Spinal cord (tissue), 10 donors: ENCODE results near the gene PRKAR2B. TPM values are rescaled to one million over a fixed set of nuclear protein-coding genes. Genes with fewer than 3 reads are reported as not detected.
"Not testable (repeated sequence)": the region's sequence is repeated elsewhere in the genome, so short reads cannot be mapped to it uniquely, and the experiment has no call there.

Source experiments
- DNase-seq, 6 donors: peaks; one replicate each; pipeline versions ENCODE4 v3.0.0 to v3.0.0-alpha.2; 2013 to 2015; ENCODE audit warnings: low spot score in 6 of 6, low read depth in 4 of 6
- H3K27ac ChIP-seq: one replicate; pipeline ENCODE4 v1.5.1; 2013; ENCODE audit warnings: low read depth, low read length, control low read depth
- H3K27me3 ChIP-seq: one replicate; pipeline ENCODE4 v1.6.1; 2013; ENCODE audit warnings: low read length; ENCODE audit not compliant: control insufficient read depth, insufficient read depth
- H3K36me3 ChIP-seq: one replicate; pipeline ENCODE4 v1.6.1; 2013; ENCODE audit warnings: low read length; ENCODE audit not compliant: control insufficient read depth, insufficient read depth
- H3K4me1 ChIP-seq: one replicate; pipeline ENCODE4 v1.6.1; 2013; ENCODE audit warnings: low read length; ENCODE audit not compliant: control insufficient read depth, insufficient read depth
- H3K4me3 ChIP-seq: one replicate; pipeline ENCODE4 v1.5.1; 2013; ENCODE audit warnings: low read depth, low read length, control low read depth
- H3K9me3 ChIP-seq: one replicate; pipeline ENCODE4 v1.6.1; 2013; ENCODE audit warnings: low read length; ENCODE audit not compliant: control insufficient read depth, insufficient read depth
- WGBS: methylation state at CpG from one replicate; pipeline ENCODE4 v1.1.5; 2013; ENCODE audit warnings: missing lambda C conversion rate; ENCODE audit not compliant: insufficient coverage; 5-methylcytosine and 5-hydroxymethylcytosine counted together
- polyA plus RNA-seq, 2 donors: library from polyadenylated mRNA; unstranded; fragments of 120-200 nt; gene quantifications; one replicate each; pipeline ENCODE4 v1.2.1, GENCODE V29; 2013; ENCODE audit not compliant: insufficient read length in 2 of 2
- total RNA-seq, 2 donors: library from RNA; depleted of rRNA in 1 of 2; stranded (reverse); fragments of 120-200 nt in 1 of 2; fragments of >200 nt in 1 of 2; gene quantifications; one replicate each; pipeline versions ENCODE4 v1.2.3 to v1.2.4, GENCODE V29; 2013 to 2014
- donor health status: healthy.

Gene PRKAR2B
- total and polyA plus RNA-seq, 4 donors: 22.2 to 96.0 (median 70.9) TPM

DNA sequence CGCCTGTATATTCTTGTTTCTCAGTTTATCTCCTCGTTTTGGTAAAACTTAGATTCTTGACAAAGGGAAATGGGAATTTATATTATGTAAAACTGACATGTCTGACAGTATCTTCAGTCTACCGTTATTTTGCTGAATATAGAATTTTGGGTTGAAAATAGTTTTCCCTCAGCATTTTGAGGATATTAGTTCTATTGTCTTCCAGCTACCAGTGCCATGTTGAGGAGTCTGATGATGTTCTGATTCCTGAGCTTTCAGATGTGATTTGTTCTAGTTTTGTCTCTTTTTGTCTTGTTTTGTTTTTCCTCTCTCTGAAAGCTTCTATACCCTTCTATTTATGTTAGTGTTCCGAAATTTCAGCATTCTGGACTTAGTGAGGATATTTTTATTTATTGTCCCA lies 8.0 kb upstream of the PRKAR2B start:
- H3K27ac ChIP-seq: no peak overlapping the region
- H3K27me3 ChIP-seq: no peaks in the 10 kb centered on the region
- H3K4me1 ChIP-seq: no peaks in the 10 kb centered on the region
- DNase-seq: no peak
- H3K9me3 ChIP-seq: no peaks in the 10 kb centered on the region
- H3K4me3 ChIP-seq: no peak overlapping the region
- no peaks in the 10 kb centered on the region for H3K36me3 ChIP-seq
- 90% methylated on average over 2 of the region's 4 CpGs for WGBS

DNA sequence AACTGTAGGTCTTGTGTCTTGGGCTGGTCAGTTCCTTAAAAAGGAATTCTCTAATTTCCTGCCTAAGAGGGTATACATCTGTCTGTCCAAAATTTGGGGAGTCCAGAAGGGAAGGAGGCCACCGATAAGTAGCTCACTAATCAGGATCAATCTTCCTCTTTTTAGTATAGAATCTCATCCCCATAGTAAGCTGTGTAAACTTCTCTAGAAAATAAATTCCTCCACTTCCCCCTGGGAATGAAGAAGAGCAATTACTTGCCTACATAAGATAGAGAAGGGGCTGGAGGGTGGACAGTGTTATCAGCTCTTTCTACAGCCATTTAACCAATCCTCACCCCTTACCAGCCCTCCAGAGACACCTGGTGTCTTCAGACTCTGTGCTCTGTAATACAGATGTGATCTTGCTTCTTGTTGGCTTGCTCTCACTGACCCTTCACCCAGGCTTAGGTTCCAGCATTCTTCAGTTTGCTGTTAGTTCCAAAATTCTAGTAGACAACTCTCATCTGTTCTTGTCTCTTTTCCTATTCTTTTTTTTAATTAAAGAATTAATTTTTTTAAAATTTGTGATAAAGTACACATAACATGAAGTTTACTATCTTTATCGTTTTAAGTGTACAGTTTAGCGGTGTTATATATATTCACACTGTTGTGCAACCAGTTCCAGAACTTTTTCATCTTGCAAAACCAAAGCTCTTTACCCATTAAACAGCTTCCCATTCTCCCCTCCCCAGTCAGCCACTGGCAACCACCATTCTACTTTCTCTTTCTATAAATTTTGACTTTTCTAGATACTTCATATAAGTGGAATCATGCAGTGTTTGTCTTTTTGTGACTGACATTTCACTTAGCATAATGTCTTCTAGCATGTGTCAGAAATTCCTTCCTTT lies 6.5 kb upstream of the PRKAR2B start:
- Histone ChIP-seq H3K27me3 (no peaks in the 10 kb centered on the region), H3K9me3 (no peaks in the 10 kb centered on the region), H3K4me3 (no peak overlapping the region), H3K36me3 (no peaks in the 10 kb centered on the region), H3K27ac (no peak overlapping the region), H3K4me1 (no peaks in the 10 kb centered on the region)
- DNase-seq: no peak
- no CpG with 5 or more reads among the region's 3 CpGs for WGBS

GRCh38 chr7:107039199-107039900 lies 5.2 kb upstream of the PRKAR2B start:
- no peak overlapping the region for H3K4me3 ChIP-seq
- H3K36me3 ChIP-seq: no peaks in the 10 kb centered on the region
- H3K9me3 ChIP-seq: no peaks in the 10 kb centered on the region
- no peaks in the 10 kb centered on the region for H3K4me1 ChIP-seq
- H3K27ac ChIP-seq: no peak overlapping the region
- no peaks in the 10 kb centered on the region for H3K27me3 ChIP-seq
- 100% methylated on average over 2 of the region's 2 CpGs for WGBS
- no peak for DNase-seq

DNA sequence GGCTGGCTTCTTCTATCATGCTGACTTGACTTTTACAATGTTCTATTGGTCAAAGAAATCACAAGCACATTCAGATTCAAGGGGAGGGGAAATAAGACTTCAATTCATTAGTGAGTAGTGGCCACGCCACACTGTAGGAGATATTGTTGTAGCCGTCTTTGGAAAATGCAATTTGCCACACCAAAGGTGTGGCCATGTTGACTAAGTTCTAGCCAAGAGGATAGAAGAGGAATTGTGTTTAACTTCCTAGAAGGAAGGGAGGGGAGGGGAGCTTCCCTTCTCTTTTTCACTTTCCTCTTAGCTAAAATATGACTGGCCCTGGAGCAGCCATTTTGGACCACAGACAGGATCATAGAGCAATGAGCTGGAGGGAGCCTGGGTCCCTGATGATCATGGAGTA lies 3.4 kb upstream of the PRKAR2B start:
- H3K4me1 ChIP-seq: no peaks in the 10 kb centered on the region
- H3K27me3 ChIP-seq: no peaks in the 10 kb centered on the region
- H3K36me3 ChIP-seq: no peaks in the 10 kb centered on the region
- no peak overlapping the region for H3K4me3 ChIP-seq
- no peak for DNase-seq
- no CpG with 5 or more reads among the region's 2 CpGs for WGBS
- H3K9me3 ChIP-seq: no peaks in the 10 kb centered on the region
- H3K27ac ChIP-seq: no peak overlapping the region

DNA sequence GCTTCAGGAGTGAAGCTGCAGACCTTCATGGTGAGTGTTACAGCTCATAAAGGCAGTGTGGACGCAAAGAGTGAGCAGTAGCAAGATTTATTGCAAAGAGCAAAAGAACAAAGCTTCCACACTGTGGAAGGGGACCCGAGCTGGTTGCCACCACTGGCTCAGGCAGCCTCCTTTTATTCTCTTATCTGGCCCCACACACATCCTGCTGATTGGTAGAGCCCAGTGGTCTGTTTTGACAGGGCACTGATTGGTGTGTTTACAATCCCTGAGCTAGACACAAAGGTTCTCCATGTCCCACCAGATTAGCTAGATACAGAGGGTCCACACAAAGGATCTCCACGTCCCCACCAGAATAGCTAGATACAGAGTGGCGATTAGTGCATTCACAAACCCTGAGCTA lies 2.7 kb upstream of the PRKAR2B start:
- not testable (repeated sequence) for DNase-seq, H3K9me3 ChIP-seq, H3K27me3 ChIP-seq, H3K4me3 ChIP-seq, H3K4me1 ChIP-seq, H3K27ac ChIP-seq, H3K36me3 ChIP-seq
- WGBS: 63% methylated on average over 1 of the region's 4 CpGs

DNA sequence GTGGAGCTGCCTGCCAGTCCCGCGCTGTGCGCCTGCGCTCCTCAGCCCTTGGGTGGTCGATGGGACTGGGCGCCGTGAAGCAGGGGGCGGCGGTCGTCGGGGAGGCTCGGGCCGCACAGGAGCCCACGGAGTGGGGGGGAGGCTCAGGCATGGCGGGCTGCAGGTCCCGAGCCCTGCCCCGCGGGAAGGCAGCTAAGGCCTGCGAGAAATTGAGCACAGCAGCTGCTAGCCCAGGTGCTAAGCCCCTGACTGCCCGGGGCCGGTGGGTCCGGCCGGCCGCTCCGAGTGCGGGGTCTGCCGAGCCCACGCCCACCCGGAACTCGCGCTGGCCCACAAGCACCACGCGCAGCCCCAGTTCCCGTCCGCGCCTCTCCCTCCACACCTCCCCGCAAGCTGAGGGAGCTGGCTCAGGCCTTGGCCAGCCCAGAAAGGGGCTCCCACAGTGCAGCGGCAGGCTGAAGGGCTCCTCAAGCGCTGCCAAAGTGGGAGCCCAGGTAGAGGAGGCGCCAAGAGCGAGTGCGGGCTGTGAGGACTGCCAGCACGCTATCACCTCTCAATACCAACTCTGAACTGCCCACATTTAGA lies 2.1 kb upstream of the PRKAR2B start:
- not testable (repeated sequence) for H3K9me3 ChIP-seq, H3K36me3 ChIP-seq, H3K27me3 ChIP-seq, H3K4me3 ChIP-seq, DNase-seq, H3K27ac ChIP-seq, H3K4me1 ChIP-seq
- WGBS: 97% methylated on average over 40 of the region's 43 CpGs

DNA sequence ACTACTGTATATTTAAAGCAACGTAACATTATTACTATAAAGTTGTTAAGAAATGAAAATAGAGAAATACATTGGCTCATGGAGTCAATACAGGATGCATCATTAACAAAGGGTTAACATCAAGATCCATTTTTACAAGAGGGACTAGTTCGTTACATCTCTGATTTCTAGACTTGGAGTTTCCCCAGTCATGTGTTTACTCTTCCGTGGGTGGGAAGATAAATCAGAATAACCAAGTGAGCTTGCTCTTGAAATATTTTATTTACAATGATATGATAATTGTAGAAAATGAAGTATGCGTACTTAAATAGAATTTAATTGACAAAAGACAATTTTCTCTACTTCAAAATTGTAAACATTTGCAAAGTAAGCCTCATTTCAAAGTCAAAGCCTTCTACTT lies 1.0 kb upstream of the PRKAR2B start:
- H3K36me3 ChIP-seq: no peaks in the 10 kb centered on the region
- H3K9me3 ChIP-seq: no peaks in the 10 kb centered on the region
- H3K27ac ChIP-seq: no peak overlapping the region
- WGBS: no CpG with 5 or more reads among the region's 4 CpGs
- H3K4me3 ChIP-seq: no peak overlapping the region
- H3K4me1 ChIP-seq: no peaks in the 10 kb centered on the region
- no peaks in the 10 kb centered on the region for H3K27me3 ChIP-seq
- peak in 1 of 6 donors; percentile 58 for DNase-seq

DNA sequence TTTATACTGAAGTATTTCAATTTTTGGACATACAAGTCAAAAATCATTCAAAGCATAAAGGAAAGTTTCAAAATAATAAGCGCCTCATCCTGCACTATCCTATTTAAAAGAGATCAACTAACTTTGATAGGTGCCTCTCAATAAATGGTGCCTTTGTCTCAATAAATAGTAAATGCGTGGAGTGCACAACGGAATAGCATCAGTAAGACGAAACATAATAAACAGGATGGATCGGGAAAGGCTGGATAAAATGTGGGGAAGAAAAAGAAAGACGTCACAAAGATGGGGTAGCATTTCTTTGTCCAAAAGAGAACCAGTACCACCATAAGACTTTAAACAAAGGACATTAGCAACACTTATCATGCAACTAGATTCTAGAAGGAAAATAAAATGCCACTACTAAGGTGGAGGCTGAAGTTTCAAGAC lies 571 bp upstream of the PRKAR2B start:
- no peaks in the 10 kb centered on the region for H3K27me3 ChIP-seq
- H3K4me3 ChIP-seq: peak overlapping the region; percentile 42
- no peaks in the 10 kb centered on the region for H3K36me3 ChIP-seq
- no CpG with 5 or more reads among the region's 6 CpGs for WGBS
- H3K4me1 ChIP-seq: no peaks in the 10 kb centered on the region
- H3K27ac ChIP-seq: peak overlapping the region; percentile 54
- no peaks in the 10 kb centered on the region for H3K9me3 ChIP-seq
- peak in 2 of 6 donors; percentile 33 to 62 for DNase-seq

DNA sequence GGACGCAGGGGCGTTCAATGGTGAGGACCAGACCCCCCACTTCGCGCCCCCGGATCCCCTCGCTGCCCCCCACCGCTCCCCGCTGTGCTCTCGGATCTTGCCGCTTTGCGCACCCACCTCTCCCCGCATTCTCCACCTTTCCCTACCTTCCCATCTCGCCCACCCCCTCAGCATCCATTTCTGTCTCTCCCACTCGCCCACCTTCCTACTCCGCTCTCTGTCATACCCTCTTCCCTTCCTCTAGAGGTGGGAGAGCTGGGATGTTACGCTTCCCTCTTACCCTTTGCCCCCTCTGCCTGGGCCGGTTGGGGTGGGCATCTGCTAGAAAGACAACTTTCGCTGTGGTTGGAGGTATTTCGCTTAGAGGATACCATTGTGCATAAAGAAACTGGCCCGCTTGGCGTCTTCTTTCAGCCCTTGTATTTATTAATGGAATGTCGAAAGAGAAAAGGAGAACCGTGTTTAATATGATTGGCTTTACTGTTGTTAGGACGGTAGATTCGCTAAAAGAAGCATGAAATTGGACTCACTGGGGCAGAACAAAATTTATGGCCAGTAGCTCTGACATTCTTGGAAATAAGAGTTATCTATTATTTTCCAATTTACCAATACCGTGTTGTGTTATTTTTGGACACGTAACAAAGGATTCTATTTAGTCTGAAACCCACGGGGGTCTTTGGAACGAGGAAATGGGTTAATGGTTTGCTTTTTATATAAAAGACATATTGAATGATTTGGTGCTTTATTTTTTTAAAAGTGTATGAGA lies 873 bp downstream of the PRKAR2B start:
- Histone ChIP-seq H3K36me3 (no peaks in the 10 kb centered on the region), H3K9me3 (no peaks in the 10 kb centered on the region), H3K4me1 (no peaks in the 10 kb centered on the region), H3K27me3 (no peaks in the 10 kb centered on the region), H3K27ac (peak overlapping the region; percentile 74), H3K4me3 (peak overlapping the region; percentile 79)
- 0% methylated on average over 10 of the region's 29 CpGs for WGBS
- DNase-seq: peak in 4 of 6 donors; percentile 28 to 82 (median 49)
